ENCODE results near the gene MRGPRG.
"Not testable (repeated sequence)": the region's sequence is repeated elsewhere in the genome, so short reads cannot be mapped to it uniquely, and the experiment has no call there.

The MRGPRG gene

GRCh38 chr11:3218483-3219280, at the start of gene MRGPRG:
MRGPRG (minus strand) TSS chr11:3218813; CDS start chr11:3218813, 0 bp downstream.
- DNase-seq, result no peak

- DNase-seq, result not testable (repeated sequence)
These were observed 43.9 kb upstream of the MRGPRG start for GRCh38 chr11:3262548-3262947.

GRCh38 chr11:3261831-3262230, 43.2 kb upstream of the MRGPRG start:
- not testable (repeated sequence) for DNase-seq

GRCh38 chr11:3257509-3257908, 38.9 kb upstream of the MRGPRG start:
- not testable (repeated sequence) for DNase-seq

- DNase-seq, result not testable (repeated sequence)
These were observed 36.6 kb upstream of the MRGPRG start for GRCh38 chr11:3255241-3255640.

GRCh38 chr11:3254773-3255172, 36.2 kb upstream of the MRGPRG start:
- DNase-seq, result not testable (repeated sequence)

GRCh38 chr11:3245071-3245470, 26.5 kb upstream of the MRGPRG start:
- DNase-seq, result no peak

- DNase-seq, result no peak
These were observed 25.3 kb upstream of the MRGPRG start for GRCh38 chr11:3243880-3244279.

- DNase-seq, result no peak
These were observed 18.5 kb upstream of the MRGPRG start for GRCh38 chr11:3237119-3237518.

- no peak for DNase-seq
These were observed 16.2 kb upstream of the MRGPRG start for GRCh38 chr11:3234846-3235245.

- no peak for DNase-seq
These were observed 14.3 kb upstream of the MRGPRG start for GRCh38 chr11:3232956-3233355.

- no peak for DNase-seq
These were observed 13.5 kb upstream of the MRGPRG start, which contains the start of gene MRGPRE for GRCh38 chr11:3231851-3232744. MRGPRE (minus strand) TSS chr11:3232417; CDS start chr11:3228799, 3,618 bp downstream.

GRCh38 chr11:3231550-3231850, 12.9 kb upstream of the MRGPRG start:
- DNase-seq, result no peak

- DNase-seq, result no peak
These were observed 12.3 kb upstream of the MRGPRG start for GRCh38 chr11:3230636-3231549.

GRCh38 chr11:3229673-3230630, 11.3 kb upstream of the MRGPRG start:
- DNase-seq, result no peak

GRCh38 chr11:3228445-3228829, 9.8 kb upstream of the MRGPRG start:
- no peak for DNase-seq

GRCh38 chr11:3227568-3228444, 9.2 kb upstream of the MRGPRG start:
- no peak for DNase-seq

- no peak for DNase-seq
These were observed 8.4 kb upstream of the MRGPRG start for GRCh38 chr11:3226846-3227567.

- DNase-seq, result no peak
These were observed 7.5 kb upstream of the MRGPRG start for GRCh38 chr11:3225826-3226750.
